HEK293T (cell line): ENCODE data around the gene IFI30.

Experiments used
- CTBP1 ChIP-seq: fragments of 450-650 bp; IDR thresholded peaks from 2 replicates; pipeline ENCODE4 v1.6.1; 2016; ENCODE audit warnings: borderline replicate concordance
- ELF4 ChIP-seq: fragments of 450-650 bp; IDR thresholded peaks from 2 replicates; pipeline ENCODE4 v1.6.1; 2017; ENCODE audit warnings: antibody characterized with exemption
- FOXA1 ChIP-seq: fragments of 450-650 bp; IDR thresholded peaks from 2 replicates; pipeline ENCODE4 v1.6.1; 2016; ENCODE audit warnings: mild to moderate bottlenecking
- FOXM1 ChIP-seq: fragments of 450-650 bp; IDR thresholded peaks from 2 replicates; pipeline ENCODE4 v1.6.1; 2017; ENCODE audit warnings: mild to moderate bottlenecking, borderline replicate concordance
- HDGF ChIP-seq: fragments of 450-650 bp; IDR thresholded peaks from 2 replicates; pipeline ENCODE4 v1.6.1; 2017; ENCODE audit warnings: antibody characterized with exemption, borderline replicate concordance
- L3MBTL2 ChIP-seq: fragments of 450-650 bp; conservative IDR thresholded peaks from 2 replicates; pipeline ENCODE4 v1.6.1; 2016; ENCODE audit warnings: mild to moderate bottlenecking
- LEF1 ChIP-seq: fragments of 450-650 bp; IDR thresholded peaks from 2 replicates; pipeline ENCODE4 v1.6.1; 2017; ENCODE audit warnings: mild to moderate bottlenecking, borderline replicate concordance
- NFRKB ChIP-seq: fragments of 450-650 bp; IDR thresholded peaks from 2 replicates; pipeline ENCODE4 v1.6.1; 2016; ENCODE audit warnings: mild to moderate bottlenecking, moderate library complexity
- SP1 ChIP-seq: fragments of 450-650 bp; IDR thresholded peaks from 2 replicates; pipeline ENCODE4 v1.6.1; 2017
- TARDBP ChIP-seq: fragments of 450-650 bp; IDR thresholded peaks from 2 replicates; pipeline ENCODE4 v1.6.1; 2016

DNA sequence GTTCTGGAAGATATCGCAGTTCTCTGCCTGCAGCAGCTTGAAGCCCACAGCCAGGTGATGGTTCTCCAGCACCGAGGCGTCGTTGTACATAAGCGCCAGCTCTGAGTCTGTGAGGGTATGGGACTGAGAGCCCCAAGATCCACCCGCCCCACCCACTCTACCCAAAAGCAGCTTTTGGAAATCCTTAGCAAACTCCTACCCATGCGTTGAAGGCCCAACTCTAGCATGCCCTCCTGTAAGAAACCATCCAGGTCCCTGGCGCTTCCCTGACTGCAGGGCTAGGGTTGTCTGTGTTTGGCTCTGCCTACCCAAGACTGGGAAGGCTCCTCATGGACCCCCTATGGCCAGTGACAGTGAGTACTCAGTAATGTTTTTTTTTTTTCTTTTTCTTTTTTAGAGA, 43.2 kb downstream of the IFI30 start:
- TF ChIP-seq L3MBTL2 (no peak), FOXA1 (no peak), NFRKB (no peak), ELF4 (no peak), TARDBP (no peak), SP1 (no peak), FOXM1 (no peak), LEF1 (no peak), CTBP1 (no peak), HDGF (no peak)
